Measurements from ENCODE around the gene CCT2.
A peak's percentile ranks its signal among the peaks of the same experiment; 100 is the strongest.

CCT2 gene

GRCh38 chr12:69585189-69586062 is at the start of gene CCT2:
TSS of gene CCT2 (plus strand) at chr12:69585459. CDS start at chr12:69585522, 63 bp downstream.
- peak; percentile 91 to 96 (median 95) for DNase-seq (ENCODE audit: low read depth in 4 of 4, low spot score in 1 of 4)

DNA sequence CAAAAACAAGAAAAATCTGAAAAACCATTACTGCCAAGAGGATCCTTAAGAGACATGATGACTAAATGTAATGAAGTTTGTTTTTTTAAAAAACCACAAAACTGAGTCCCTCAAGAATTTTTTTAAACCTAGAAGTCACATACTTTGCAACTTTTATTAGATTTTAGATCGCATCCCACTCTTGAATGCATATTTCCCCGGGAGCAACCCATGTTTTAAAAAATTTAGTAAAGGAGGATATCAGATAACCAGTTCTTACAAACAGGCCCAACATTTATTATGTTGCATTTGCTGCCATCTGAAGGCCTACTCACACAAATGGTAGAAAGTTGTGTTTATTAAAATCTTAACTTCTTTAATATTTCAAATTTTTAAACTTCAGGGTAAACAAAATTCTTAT is 44.3 kb upstream of the CCT2 start:
- no peak for DNase-seq (ENCODE audit: low read depth in 4 of 4, low spot score in 1 of 4)

- DNase-seq (ENCODE audit: low read depth in 4 of 4, low spot score in 1 of 4): no peak
Measured at GRCh38 chr12:69544087-69544486, 41.2 kb upstream of the CCT2 start.

GRCh38 chr12:69545081-69545480 is 40.2 kb upstream of the CCT2 start:
- no peak for DNase-seq (ENCODE audit: low read depth in 4 of 4, low spot score in 1 of 4)

GRCh38 chr12:69546693-69547438 is 38.4 kb upstream of the CCT2 start:
- no peak for DNase-seq (ENCODE audit: low read depth in 4 of 4, low spot score in 1 of 4)

DNA sequence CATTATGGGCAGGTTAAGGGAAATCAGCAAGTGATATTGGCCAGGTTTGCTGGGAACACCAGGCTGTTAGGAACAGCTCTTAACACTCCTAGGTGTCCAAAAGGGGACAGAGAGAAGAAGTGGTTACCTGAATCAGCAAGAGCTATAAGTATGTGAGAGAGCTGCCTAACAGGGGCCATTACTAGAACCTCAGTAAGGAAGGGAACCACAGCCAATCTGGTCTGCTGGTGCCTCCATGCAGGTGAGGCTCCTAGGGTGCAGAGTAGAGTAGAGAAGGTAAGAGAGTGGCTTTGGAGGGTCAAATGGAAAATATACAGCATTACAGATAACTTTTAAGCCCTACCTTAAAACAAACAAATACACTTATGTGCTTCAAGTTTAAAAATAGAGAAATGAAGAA is 36.6 kb upstream of the CCT2 start:
- DNase-seq (ENCODE audit: low read depth in 4 of 4, low spot score in 1 of 4): no peak

GRCh38 chr12:69550569-69551350 is 34.5 kb upstream of the CCT2 start:
- no peak for DNase-seq (ENCODE audit: low read depth in 4 of 4, low spot score in 1 of 4)

DNA sequence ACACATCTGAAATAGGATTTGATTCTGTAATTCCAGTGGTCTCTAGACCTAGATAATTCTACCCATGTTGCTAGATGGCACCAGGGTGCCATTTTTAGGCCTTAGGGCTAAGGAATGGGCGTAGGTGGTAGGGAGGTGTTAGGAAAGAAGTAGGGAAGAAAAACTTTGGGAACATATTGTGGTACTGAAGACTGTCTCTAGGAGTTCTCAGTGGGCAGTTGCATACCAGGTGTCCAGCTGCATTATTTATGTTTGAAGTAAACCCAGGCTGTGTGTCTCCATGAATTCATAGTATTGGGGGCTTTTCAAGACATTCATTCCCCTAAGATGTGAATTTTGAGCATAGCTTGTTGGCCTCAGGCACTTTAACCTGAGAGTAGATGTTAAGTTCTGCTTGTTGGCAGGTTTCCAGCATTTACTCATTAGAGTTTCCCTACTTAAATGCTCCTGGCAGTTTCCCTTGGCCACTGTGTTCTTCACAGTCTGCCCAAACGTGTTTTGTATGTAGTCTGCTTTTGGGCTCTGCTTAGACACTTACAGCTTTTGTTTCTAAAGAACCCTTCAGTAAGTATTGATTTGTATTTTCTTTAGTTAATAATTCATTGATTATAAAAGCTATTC is 31.5 kb upstream of the CCT2 start:
- no peak for DNase-seq (ENCODE audit: low read depth in 4 of 4, low spot score in 1 of 4)

GRCh38 chr12:69555461-69555860 is 29.8 kb upstream of the CCT2 start:
- DNase-seq (ENCODE audit: low read depth in 4 of 4, low spot score in 1 of 4): no peak

GRCh38 chr12:69556383-69556782 is 28.9 kb upstream of the CCT2 start:
- DNase-seq (ENCODE audit: low read depth in 4 of 4, low spot score in 1 of 4): no peak

- no peak for DNase-seq (ENCODE audit: low read depth in 4 of 4, low spot score in 1 of 4)
Measured at GRCh38 chr12:69563166-69563762, 22.0 kb upstream of the CCT2 start.

DNA sequence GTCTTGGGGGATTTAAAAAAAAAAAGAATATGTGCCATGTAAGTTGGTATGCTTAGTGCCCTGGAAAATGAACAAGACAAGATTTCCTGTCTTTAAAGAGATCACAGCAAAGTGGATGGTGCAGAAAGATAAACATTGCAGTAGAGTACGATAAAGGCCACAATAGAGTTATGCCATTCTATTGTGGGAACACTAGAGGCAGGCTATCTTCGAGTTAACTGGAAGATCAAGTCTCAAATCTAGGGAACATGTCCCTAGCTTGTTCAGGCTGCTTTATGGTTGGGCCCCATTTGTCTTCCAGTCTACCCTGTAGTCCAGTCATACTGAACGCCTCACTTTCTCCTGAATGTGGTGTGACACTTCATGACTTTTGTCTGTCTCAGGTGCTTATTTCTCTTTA is 18.7 kb upstream of the CCT2 start:
- DNase-seq (ENCODE audit: low read depth in 4 of 4, low spot score in 1 of 4): no peak

DNA sequence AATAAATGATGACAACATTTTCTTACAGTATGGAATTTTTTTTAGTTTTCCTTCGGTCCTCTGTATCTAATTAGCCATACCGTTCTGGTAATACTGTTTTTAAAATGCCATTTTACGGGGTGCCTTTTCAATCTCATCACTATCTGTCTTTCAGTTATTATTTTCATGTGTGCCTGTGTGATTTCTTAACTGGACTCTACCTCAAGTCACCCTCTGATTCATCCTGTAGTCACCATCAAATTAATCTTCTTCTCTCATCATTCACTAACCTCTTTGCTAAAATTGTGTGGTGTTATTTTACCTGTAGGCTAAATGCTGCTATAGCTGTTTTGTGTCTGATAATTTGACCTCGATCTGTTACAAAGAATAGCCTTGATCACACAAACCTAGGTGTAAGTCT is 16.0 kb upstream of the CCT2 start:
- DNase-seq (ENCODE audit: low read depth in 4 of 4, low spot score in 1 of 4): no peak

- DNase-seq (ENCODE audit: low read depth in 4 of 4, low spot score in 1 of 4): no peak
Measured at GRCh38 chr12:69570000-69570516, 15.2 kb upstream of the CCT2 start.

DNA sequence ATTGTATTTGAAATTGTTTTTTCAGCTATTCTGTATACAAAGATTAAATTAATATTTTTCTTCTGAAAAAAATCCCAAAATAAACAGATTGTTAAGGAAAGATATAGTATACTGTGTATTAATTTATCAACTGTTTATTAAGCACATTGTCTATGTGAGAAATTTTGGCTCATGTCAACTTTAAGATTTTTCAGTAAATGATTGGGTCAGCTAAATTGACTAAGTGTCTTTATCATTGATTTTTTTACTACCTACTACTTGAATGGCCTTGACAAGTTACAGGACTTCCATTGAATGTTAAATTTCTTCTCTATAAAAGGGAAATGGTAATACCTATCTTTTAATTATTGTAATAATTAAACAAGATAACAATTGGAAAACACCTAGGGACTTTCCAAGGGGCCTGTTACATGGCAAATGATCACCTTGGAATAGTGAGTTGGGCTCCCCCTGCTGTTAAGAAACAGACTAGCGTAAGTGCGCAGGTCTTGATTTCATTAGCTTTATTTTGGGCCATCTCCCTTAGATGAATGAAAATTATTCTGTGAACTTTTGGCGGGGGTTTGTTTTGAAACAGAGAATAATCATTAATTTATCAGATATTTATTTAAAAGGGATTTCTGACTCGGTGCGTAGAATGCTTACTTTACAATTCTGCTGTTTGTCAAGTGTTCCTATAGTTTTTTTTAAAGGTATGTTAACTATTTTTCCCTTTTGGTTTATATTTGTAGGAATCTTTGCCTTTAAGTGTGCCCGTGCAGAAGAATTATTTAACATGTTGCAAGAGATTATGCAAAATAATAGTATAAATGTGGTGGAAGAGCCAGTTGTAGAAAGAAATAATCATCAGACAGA is 14.5 kb upstream of the CCT2 start:
- peak in 3 of 4 experiments; percentile 15 to 30 (median 23) for DNase-seq (ENCODE audit: low read depth in 4 of 4, low spot score in 1 of 4)

- no peak for DNase-seq (ENCODE audit: low read depth in 4 of 4, low spot score in 1 of 4)
Measured at GRCh38 chr12:69575346-69575745, 9.9 kb upstream of the CCT2 start.

GRCh38 chr12:69578283-69578682 is 7.0 kb upstream of the CCT2 start:
- DNase-seq (ENCODE audit: low read depth in 4 of 4, low spot score in 1 of 4): no peak

- DNase-seq (ENCODE audit: low read depth in 4 of 4, low spot score in 1 of 4): no peak
Measured at GRCh38 chr12:69579029-69579428, 6.2 kb upstream of the CCT2 start.

GRCh38 chr12:69580074-69580473 is 5.2 kb upstream of the CCT2 start:
- no peak for DNase-seq (ENCODE audit: low read depth in 4 of 4, low spot score in 1 of 4)

DNA sequence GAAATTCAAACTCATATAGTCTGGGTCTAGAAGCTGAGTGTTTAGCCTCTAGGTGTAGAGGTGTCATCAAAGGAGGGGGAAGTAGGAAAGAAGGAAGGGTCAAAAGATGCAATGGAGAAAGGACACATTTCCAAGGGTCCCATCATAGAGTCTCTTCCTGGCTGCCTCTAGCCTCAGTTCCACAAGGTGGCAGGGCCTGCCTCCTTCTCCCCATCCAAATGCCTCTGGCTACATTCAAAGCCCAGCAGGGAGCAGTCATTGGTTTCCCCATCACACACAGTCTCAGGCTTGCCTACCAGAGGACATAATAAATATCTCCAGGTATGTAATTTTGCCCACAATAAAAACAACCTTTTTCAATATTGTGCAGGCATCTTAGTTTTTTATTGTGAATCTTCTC is 2.1 kb upstream of the CCT2 start:
- no peak for DNase-seq (ENCODE audit: low read depth in 4 of 4, low spot score in 1 of 4)
